NOMO-1 (cell line): Measurements from ENCODE around the gene F10.

ENCODE experiments used
- DNase-seq, 2 experiments: peaks; one replicate each; lab custom pipeline; 2025; ENCODE audit not compliant: unreplicated experiment in 2 of 2; lab: John Stamatoyannopoulos, UW

The F10 gene

DNA sequence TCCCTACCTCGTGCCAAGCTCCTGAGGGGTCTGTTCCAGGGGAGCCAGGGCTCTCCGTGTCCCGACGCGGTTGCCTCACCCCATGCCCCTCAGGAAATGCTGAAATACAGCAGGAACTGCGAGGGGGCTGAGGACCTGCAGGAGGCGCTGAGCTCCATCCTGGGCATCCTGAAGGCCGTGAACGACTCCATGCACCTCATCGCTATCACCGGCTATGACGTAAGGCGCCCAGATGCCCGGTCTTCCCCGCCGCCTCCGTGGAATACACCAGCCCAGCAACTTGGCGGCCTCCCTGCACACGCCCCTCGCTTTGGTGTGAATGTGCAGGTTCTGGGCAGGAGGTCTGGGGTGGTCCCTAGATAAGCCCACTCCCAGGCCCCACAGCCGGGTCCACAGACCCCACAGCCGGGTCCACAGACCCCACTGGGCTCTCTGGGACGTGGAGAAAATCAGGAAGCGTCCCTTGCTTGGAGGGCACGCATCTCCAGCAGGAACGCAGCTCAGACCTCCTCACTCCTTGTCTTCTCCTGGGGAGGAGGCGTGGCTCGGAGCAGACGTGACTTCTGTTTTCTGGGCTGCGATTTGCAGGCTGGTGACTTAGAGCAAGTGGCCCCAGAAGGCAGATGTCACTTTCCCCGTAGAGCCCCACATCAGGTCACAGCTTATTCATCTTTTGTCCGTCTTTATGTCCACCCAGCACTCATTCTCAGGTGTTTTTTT, 36.4 kb upstream of the F10 start:
- DNase-seq, result no peak

- no peak for DNase-seq
Observed at GRCh38 chr13:113086991-113087922, 35.3 kb upstream of the F10 start.

GRCh38 chr13:113087923-113088690, 34.5 kb upstream of the F10 start:
- DNase-seq, result no peak

- no peak for DNase-seq
Observed at GRCh38 chr13:113088691-113089020, 33.9 kb upstream of the F10 start.

GRCh38 chr13:113089693-113090414, 32.7 kb upstream of the F10 start:
- DNase-seq, result no peak

DNA sequence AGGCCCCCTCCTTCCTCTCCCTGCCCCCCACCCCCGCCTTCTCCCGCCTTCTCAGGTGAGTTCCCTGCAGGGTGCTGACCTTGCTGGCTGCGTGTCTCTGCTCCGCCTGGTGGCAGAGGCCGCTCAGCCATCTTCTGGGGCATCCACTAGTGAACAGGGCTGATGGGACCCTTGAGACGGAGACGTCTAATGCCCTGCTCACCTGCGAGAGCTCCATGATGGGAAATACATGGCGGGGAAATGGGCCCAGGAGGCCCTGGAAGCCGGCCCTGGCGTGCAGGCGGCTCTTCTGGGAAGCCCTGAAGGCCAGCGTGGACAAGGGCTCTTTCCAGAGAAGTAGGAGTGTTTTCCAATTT, 32.2 kb upstream of the F10 start:
- no peak for DNase-seq

DNA sequence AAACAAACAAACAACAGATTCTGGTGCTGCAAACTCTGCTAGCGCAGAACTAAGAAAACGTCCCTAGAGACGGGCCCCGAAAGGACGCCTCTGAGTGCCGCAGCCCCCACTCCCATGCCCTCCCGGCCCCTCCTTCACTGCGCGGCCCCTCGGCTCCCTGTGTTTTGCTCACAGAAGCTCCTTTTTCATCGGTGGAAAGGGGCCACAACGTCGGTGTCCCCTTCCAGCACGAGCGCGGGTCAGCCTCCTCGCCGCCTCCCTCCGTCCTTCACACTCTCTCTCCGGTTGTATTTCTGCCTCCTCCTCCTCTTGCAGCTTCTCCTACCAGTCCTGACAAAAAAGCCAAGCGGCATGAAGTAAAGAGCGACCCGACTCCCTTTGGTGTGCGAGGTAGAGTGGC, 31.8 kb upstream of the F10 start:
- DNase-seq, result no peak

GRCh38 chr13:113091211-113091771, 31.3 kb upstream of the F10 start:
- DNase-seq, result no peak

- no peak for DNase-seq
Observed at GRCh38 chr13:113091891-113092775, 30.5 kb upstream of the F10 start.

DNA sequence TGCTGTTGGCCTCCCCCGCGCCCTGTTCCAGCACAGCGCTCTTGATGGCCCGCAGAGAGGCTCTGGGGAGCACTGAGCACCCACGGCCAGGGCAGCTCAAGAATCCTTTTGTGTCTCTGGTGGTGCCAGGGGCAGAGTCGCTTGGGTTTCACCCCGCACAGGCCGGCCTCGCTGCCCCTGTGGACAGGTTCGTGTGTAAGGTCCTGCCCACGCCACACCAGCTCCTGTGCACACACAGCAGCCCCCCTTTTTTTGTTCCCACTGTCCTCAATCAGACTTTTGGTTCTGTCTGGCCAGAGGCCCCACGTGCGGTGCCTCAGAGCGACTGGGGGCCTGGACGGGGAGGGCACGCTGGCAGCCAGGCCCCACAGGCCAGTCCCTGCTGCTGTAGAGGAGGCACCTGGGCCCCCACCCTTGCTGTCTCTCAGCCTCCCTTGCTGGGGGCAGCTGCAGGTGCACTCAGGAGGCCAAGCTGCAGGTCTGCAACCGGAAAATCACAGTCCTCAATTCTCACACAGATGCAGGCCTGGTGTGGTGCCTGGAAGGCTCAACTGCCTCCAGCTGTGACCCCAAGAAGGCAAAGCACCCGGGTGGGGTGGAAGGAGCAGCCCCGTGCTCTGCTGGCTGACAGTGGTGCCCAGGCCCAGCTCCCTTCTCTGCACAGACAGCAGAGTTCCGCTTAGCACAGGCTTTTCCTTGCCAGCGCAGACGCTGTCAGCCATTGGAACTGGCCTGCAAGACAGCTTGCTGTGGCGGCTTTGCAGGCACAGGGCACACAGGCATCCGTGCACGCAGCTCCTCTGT, 29.6 kb upstream of the F10 start:
- no peak for DNase-seq

DNA sequence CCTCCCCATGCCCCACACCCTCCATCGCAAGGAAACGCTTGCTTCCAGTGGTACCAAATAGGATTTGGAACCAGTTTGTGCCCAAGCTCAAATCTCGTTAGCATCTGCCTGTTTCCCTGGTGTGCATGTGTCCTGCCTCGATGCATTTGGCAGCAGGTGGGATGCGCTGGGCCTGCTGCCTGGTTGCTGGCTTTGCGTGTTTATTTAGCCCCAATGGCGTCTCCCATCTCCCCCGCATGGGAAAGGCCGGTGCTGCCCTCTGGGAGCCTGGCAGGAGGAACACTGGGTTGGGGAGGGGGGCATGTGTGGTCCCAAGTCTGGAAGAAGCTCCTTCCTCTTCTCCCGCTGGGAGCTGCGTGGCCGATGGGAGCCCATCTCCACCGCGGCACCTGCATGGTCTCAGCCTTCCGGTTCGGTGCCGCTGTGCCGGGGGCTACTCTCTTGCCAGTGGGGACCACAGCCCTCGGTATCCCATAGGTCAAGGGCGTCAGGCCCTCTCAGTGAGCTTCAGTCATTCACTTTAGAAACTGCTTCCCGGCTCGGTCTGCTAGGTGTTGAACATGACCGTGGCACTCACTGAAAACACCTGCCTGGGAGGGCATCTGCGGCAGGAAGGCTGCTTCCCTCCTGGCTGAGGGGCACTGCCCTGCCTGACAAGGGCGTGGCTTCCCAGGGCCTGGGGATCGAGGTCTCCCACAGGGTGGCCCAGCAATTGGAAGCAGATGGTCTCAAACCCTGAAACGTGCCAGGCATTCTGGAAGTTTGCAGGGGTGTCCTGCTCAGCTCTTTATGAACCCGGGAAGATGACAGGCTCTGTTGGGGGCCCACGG, 28.8 kb upstream of the F10 start:
- no peak for DNase-seq

- no peak for DNase-seq
Observed at GRCh38 chr13:113094410-113094800, 28.2 kb upstream of the F10 start.

DNA sequence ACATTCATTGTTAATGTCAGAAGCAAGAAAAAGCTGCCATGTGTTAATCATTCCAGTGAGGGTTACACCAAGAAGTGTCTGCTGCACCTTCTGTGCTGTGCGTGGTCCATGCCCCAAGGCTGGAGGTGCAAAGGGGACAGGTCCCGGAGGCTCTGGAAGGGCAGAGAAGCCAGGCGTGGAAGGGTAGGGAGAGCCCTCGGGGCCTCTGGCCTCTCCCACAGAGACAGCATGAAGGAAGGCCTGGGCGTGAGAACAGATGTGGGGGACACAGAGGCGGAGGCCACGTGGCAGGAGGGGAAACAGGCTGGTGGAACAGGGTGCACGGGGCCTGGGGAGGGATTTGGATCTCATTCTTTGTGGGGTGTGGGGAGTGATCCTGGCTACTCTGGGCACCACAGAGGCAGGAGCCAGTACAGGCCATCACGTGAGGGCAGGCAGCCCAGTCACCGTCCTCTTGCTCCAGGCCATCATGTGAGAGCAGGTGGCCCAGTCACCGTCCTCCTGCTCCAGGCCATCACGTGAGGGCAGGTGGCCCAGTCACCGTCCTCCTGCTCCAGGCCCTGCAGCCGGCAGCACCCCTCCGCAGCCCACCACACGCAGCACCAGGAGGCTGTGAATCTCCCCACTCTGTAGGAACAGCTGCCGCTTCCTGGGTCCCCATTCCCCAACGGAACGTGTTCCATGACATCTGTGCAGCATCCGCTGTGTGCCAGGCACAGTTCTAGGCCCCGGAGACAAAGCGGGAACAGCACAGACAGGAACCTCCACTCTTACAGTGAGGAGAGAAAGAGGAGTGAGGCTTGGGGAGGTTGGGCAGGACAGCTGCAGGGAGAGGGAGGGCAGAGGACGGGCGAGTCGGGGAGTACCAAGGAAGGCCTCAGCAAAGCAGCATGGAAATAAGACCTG, 27.2 kb upstream of the F10 start:
- DNase-seq, result no peak

GRCh38 chr13:113096052-113096744, 26.4 kb upstream of the F10 start:
- DNase-seq, result no peak

DNA sequence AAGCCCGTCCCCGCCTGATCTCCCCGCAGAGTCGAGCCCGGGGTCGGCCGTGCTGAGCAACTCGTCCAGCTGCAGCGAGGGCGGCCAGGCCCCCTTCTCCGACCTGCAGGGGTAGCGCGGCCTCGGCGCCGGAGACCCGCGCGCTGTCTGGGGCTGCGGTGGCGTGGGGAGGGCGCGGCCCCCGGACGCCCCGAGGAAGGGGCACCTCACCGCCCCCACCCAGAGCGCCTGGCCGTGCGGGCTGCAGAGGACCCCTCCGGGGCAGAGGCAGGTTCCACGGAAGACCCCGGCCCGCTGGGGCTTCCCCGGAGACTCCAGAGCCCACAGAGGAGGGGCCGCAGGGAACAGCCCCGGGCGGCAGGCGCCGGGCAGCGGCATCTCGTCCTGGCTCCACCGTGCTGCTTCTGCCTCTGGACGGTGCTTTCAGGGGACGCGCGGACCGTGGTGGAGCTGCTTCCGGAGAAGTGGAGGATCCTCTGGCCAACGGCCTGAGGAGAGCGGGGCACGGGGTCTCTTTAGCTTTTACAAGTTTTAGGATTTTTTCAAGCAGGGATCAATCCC, 25.8 kb upstream of the F10 start:
- DNase-seq, result no peak

DNA sequence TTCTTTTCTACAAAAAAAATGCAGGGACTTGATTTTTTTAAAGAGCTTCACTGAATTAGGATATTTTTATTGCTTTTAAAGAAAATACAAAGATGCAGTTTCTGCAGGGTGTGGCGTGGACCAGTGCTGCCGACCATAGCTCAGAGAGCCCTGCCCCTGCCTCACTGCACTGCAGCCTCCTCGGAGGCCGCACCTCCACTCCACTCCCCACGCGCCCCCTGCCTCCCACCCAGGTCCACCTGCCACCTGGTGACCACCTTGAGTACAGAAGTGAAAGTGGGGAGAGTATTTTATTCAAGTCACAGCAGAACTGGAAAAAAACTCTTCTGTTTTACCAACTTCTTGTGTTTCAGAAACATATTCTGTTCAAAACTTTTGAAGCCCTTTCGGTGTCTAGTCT, 24.9 kb upstream of the F10 start:
- no peak for DNase-seq
